Measurements from ENCODE around the gene TMEM260. TPM values are rescaled to one million over a fixed set of nuclear protein-coding genes. Genes with fewer than 3 reads are reported as not detected.

The TMEM260 gene
- polyA plus RNA-seq, 1 of the 3 experiments (the other 2 are of a cell fraction): 5.4 TPM

DNA sequence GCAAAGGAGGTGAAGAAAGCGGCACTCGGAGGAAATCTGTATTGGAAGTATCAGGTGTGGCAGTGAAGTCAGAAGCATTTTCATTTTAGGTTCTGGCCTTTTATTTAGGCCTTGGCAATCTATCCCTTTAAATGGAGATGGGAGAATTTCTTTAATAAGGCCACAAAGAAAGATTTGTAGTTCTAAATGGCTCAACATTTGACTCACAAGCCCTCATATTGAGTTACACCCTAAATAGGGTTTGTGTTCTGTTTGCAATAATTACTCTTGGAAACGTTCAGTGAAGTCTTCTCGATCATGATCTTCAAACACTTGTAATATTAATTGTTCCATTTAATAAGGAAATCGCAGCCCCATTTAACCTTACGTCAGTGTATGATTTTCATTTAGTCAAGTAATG lies 25.3 kb upstream of the TMEM260 start:
- Histone ChIP-seq H3K9ac (no peak overlapping the region), H4K20me1 (ENCODE audit: insufficient read depth) (no peaks in the 10 kb centered on the region), H3K36me3 (replicated peaks in 1 of 2; ENCODE audit: control insufficient read depth in 1 of 2, insufficient read depth in 2 of 2, low read length in 1 of 2) (no peaks in the 10 kb centered on the region), H3K27me3 (ENCODE audit: insufficient read depth) (peaks cover 39% of the 10 kb centered on the region; the same call in 1 of the 2 replicates), H3K4me3 (ENCODE audit: low read depth in 2 of 2, low read length in 1 of 2) (no peak overlapping the region), H3K4me1 (ENCODE audit: control insufficient read depth in 1 of 2, insufficient read depth in 2 of 2, low read depth in 1 of 2, low read length in 1 of 2) (no peaks in the 10 kb centered on the region), H3K9me3 (no peaks in the 10 kb centered on the region), H3K79me2 (ENCODE audit: insufficient read depth) (no peaks in the 10 kb centered on the region), H2AFZ (ENCODE audit: low read depth) (no peak overlapping the region), H3K4me2 (no peak overlapping the region), H3F3A (replicated peaks; ENCODE audit: insufficient read depth) (no peaks in the 10 kb centered on the region), H3K27ac (ENCODE audit: low read depth in 2 of 2, low read length in 1 of 2) (no peak overlapping the region), H3K9me2 (no peaks in the 10 kb centered on the region)
- TF ChIP-seq ELF1 (IDR thresholded peaks at IDR 0.05) (no peak), SIN3A (IDR thresholded peaks at IDR 0.05; ENCODE audit: borderline replicate concordance, low read depth, low read length) (no peak), FOSL2 (IDR thresholded peaks at IDR 0.05; ENCODE audit: borderline replicate concordance, low read depth) (no peak), RCOR1 (IDR thresholded peaks at IDR 0.05; ENCODE audit: low read length) (no peak), PBX3 (IDR thresholded peaks at IDR 0.05) (no peak), EP300 (IDR thresholded peaks at IDR 0.05; ENCODE audit: borderline replicate concordance in 1 of 2, low read depth in 1 of 2, low read length in 1 of 2) (no peak), USF1 (IDR thresholded peaks at IDR 0.05; ENCODE audit: borderline replicate concordance, low read depth) (no peak)
- TF ChIP-seq, protein P1, sequence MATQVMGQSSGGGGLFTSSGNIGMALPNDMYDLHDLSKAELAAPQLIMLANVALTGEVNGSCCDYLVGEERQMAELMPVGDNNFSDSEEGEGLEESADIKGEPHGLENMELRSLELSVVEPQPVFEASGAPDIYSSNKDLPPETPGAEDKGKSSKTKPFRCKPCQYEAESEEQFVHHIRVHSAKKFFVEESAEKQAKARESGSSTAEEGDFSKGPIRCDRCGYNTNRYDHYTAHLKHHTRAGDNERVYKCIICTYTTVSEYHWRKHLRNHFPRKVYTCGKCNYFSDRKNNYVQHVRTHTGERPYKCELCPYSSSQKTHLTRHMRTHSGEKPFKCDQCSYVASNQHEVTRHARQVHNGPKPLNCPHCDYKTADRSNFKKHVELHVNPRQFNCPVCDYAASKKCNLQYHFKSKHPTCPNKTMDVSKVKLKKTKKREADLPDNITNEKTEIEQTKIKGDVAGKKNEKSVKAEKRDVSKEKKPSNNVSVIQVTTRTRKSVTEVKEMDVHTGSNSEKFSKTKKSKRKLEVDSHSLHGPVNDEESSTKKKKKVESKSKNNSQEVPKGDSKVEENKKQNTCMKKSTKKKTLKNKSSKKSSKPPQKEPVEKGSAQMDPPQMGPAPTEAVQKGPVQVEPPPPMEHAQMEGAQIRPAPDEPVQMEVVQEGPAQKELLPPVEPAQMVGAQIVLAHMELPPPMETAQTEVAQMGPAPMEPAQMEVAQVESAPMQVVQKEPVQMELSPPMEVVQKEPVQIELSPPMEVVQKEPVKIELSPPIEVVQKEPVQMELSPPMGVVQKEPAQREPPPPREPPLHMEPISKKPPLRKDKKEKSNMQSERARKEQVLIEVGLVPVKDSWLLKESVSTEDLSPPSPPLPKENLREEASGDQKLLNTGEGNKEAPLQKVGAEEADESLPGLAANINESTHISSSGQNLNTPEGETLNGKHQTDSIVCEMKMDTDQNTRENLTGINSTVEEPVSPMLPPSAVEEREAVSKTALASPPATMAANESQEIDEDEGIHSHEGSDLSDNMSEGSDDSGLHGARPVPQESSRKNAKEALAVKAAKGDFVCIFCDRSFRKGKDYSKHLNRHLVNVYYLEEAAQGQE (IDR thresholded peaks at IDR 0.05; ENCODE audit: low read depth, low read length): no peak
- CTCF ChIA-PET: no interaction called here
- POLR2A ChIA-PET: no interaction called here
- WGBS (ENCODE audit: low lambda C conversion rate): 21% methylated on average over 6 of the region's 6 CpGs
- no peak for DNase-seq

GRCh38 chr14:56555921-56556570 lies 23.6 kb upstream of the TMEM260 start:
- WGBS (ENCODE audit: low lambda C conversion rate): 9% methylated on average over 5 of the region's 5 CpGs
- DNase-seq: peak; percentile 11
- CTCF ChIA-PET: interaction anchor here (0.9 to 1.2 kb wide), 3 partner anchors 11 to 54 kb away, joined by 3 read pairs; no protein-coding TSS in a partner anchor

More at GRCh38 chr14:56555921-56556570, 23.6 kb upstream of the TMEM260 start:
- Histone ChIP-seq H3K27me3 (ENCODE audit: insufficient read depth) (peaks cover 28% of the 10 kb centered on the region; the same call in 1 of the 2 replicates), H4K20me1 (ENCODE audit: insufficient read depth) (no peaks in the 10 kb centered on the region), H3K4me3 (ENCODE audit: low read depth in 2 of 2, low read length in 1 of 2) (no peak overlapping the region), H3K9me3 (no peaks in the 10 kb centered on the region), H2AFZ (ENCODE audit: low read depth) (no peak overlapping the region), H3F3A (replicated peaks; ENCODE audit: insufficient read depth) (no peaks in the 10 kb centered on the region), H3K4me1 (ENCODE audit: control insufficient read depth in 1 of 2, insufficient read depth in 2 of 2, low read depth in 1 of 2, low read length in 1 of 2) (no peaks in the 10 kb centered on the region), H3K9ac (no peak overlapping the region), H3K79me2 (ENCODE audit: insufficient read depth) (no peaks in the 10 kb centered on the region), H3K36me3 (replicated peaks in 1 of 2; ENCODE audit: control insufficient read depth in 1 of 2, insufficient read depth in 2 of 2, low read length in 1 of 2) (no peaks in the 10 kb centered on the region), H3K9me2 (no peaks in the 10 kb centered on the region), H3K4me2 (no peak overlapping the region), H3K27ac (ENCODE audit: low read depth in 2 of 2, low read length in 1 of 2) (no peak overlapping the region)
- TF ChIP-seq EP300 (IDR thresholded peaks at IDR 0.05; ENCODE audit: borderline replicate concordance in 1 of 2, low read depth in 1 of 2, low read length in 1 of 2) (no peak), SMC3 (IDR thresholded peaks at IDR 0.05; ENCODE audit: low read depth, low read length) (peak; percentile 18; the same call in 1 of the 2 replicates), RAD21 (IDR thresholded peaks at IDR 0.05; ENCODE audit: low read length) (peak; percentile 69), EZH2phosphoT487 (IDR thresholded peaks at IDR 0.05; ENCODE audit: borderline replicate concordance, low read depth) (no peak)
- TF ChIP-seq, protein P1 (IDR thresholded peaks at IDR 0.05; ENCODE audit: low read depth, low read length): no peak
- TF ChIP-seq, protein P2, sequence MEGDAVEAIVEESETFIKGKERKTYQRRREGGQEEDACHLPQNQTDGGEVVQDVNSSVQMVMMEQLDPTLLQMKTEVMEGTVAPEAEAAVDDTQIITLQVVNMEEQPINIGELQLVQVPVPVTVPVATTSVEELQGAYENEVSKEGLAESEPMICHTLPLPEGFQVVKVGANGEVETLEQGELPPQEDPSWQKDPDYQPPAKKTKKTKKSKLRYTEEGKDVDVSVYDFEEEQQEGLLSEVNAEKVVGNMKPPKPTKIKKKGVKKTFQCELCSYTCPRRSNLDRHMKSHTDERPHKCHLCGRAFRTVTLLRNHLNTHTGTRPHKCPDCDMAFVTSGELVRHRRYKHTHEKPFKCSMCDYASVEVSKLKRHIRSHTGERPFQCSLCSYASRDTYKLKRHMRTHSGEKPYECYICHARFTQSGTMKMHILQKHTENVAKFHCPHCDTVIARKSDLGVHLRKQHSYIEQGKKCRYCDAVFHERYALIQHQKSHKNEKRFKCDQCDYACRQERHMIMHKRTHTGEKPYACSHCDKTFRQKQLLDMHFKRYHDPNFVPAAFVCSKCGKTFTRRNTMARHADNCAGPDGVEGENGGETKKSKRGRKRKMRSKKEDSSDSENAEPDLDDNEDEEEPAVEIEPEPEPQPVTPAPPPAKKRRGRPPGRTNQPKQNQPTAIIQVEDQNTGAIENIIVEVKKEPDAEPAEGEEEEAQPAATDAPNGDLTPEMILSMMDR (IDR thresholded peaks at IDR 0.05): peak; percentile 60
- POLR2A ChIA-PET: no interaction called here
